Measurements from ENCODE around the gene DNAJC1.

GRCh38 chr10:21907436-21907835 is 96.1 kb downstream of the DNAJC1 start:
- TF ChIP-seq CTCF (IDR thresholded peaks at IDR 0.05), result no peak
- no peak for TF ChIP-seq POLR2A (IDR thresholded peaks at IDR 0.05)
